ENCODE results near the gene MFAP4. TPM values are rescaled to one million over a fixed set of nuclear protein-coding genes. Genes with fewer than 3 reads are reported as not detected.

Gene MFAP4
- total and polyA plus RNA-seq, 9 donors = 157 to 328 (median 233) TPM

GRCh38 chr17:19364699-19365498 is 22.1 kb downstream of the MFAP4 start:
- Histone ChIP-seq H3K4me1 (ENCODE audit: control insufficient read depth, insufficient read depth, low read length) (peaks cover 34% of the 10 kb centered on the region), H3K36me3 (ENCODE audit: control insufficient read depth, insufficient read depth, low read length) (no peaks in the 10 kb centered on the region), H3K9me3 (replicated peaks; ENCODE audit: control insufficient read depth, low read depth, low read length) (no peaks in the 10 kb centered on the region), H3K27ac (ENCODE audit: low read length) (peak overlapping the region; percentile 45), H3K27me3 (ENCODE audit: control insufficient read depth, insufficient read depth, low read length) (peaks cover 3% of the 10 kb centered on the region), H3K4me3 (ENCODE audit: low read length) (no peak overlapping the region)
- 63% methylated on average over 6 of the region's 14 CpGs for WGBS (ENCODE audit: insufficient coverage)
- peak; percentile 65 for DNase-seq

DNA sequence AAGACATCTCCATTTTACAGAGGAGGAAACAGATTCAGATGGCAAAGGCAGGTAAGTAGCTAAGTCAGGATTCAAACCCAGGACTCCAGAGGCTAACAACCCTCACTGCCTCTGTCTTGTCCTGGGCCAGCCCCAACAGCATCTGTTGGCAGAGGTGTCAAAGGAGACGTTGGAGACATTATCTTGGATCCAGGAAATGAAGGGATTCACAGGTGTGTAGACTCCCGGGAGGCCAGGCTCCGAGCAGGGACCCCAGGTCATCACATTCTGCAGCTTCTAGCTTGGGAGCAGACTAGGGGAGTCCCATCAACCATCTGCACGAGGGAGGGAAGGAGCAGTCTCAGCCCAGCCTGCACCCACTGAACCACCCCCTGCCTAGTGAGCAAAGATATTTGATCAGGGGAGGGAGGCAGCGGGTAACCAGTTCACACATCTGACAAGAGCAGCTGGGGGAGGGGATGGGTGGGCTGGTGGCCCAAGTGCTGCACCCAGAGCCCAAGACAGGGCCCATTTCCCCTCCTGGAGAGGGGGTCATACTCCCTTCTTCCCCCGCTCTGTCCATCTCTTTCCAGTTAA is 23.4 kb downstream of the MFAP4 start:
- H3K36me3 ChIP-seq (ENCODE audit: control insufficient read depth, insufficient read depth, low read length) = no peaks in the 10 kb centered on the region
- 45% methylated on average over 3 of the region's 6 CpGs for WGBS (ENCODE audit: insufficient coverage)
- peaks cover 34% of the 10 kb centered on the region for H3K4me1 ChIP-seq (ENCODE audit: control insufficient read depth, insufficient read depth, low read length)
- no peak overlapping the region for H3K4me3 ChIP-seq (ENCODE audit: low read length)
- peak; percentile 19 for DNase-seq
- H3K27me3 ChIP-seq (ENCODE audit: control insufficient read depth, insufficient read depth, low read length) = peaks cover 3% of the 10 kb centered on the region
- no peak overlapping the region for H3K27ac ChIP-seq (ENCODE audit: low read length)
- H3K9me3 ChIP-seq (replicated peaks; ENCODE audit: control insufficient read depth, low read depth, low read length) = no peaks in the 10 kb centered on the region

- Histone ChIP-seq H3K36me3 (ENCODE audit: control insufficient read depth, insufficient read depth, low read length) (no peaks in the 10 kb centered on the region), H3K27me3 (ENCODE audit: control insufficient read depth, insufficient read depth, low read length) (peaks cover 3% of the 10 kb centered on the region), H3K27ac (ENCODE audit: low read length) (no peak overlapping the region), H3K9me3 (replicated peaks; ENCODE audit: control insufficient read depth, low read depth, low read length) (no peaks in the 10 kb centered on the region), H3K4me1 (ENCODE audit: control insufficient read depth, insufficient read depth, low read length) (peaks cover 34% of the 10 kb centered on the region), H3K4me3 (ENCODE audit: low read length) (no peak overlapping the region)
- WGBS (ENCODE audit: insufficient coverage) = 52% methylated on average over 10 of the region's 14 CpGs
- DNase-seq = no peak
Measured at GRCh38 chr17:19363114-19363438, 23.9 kb downstream of the MFAP4 start.

- under 1% methylated on average over 83 of the region's 83 CpGs for WGBS (ENCODE audit: insufficient coverage)
- peak; percentile 95 for DNase-seq
- peaks cover 3% of the 10 kb centered on the region for H3K36me3 ChIP-seq (ENCODE audit: control insufficient read depth, insufficient read depth, low read length)
- H3K4me3 ChIP-seq (ENCODE audit: low read length) = peak within 1 kb of the TSS; percentile 82
- H3K9me3 ChIP-seq (replicated peaks; ENCODE audit: control insufficient read depth, low read depth, low read length) = no peaks in the 10 kb centered on the region
- peaks cover 3% of the 10 kb centered on the region for H3K27me3 ChIP-seq (ENCODE audit: control insufficient read depth, insufficient read depth, low read length)
- H3K27ac ChIP-seq (ENCODE audit: low read length) = peak within 1 kb of the TSS; percentile 78
- peaks cover 34% of the 10 kb centered on the region for H3K4me1 ChIP-seq (ENCODE audit: control insufficient read depth, insufficient read depth, low read length)
Measured at GRCh38 chr17:19362277-19363113, 24.5 kb downstream of the MFAP4 start, which contains the start of gene B9D1. TSS of gene B9D1 (minus strand) at chr17:19362723. CDS start at chr17:19362569, 154 bp downstream.

DNA sequence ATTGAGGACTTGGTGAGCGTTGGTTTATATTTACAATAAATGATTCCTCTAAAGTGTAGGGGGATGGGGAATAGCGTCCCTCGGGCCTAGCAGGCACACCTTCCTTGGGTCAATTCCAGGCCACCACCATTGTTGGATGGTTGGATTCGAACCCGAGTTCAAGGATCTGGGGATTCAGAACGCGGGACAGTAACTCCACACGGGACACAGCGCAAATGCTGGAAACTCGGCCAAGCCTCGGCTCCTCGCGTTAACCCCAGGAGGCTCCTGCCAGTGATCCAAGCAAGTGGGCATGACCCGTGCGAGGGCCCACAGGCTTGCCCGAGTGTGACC is 25.1 kb downstream of the MFAP4 start:
- Histone ChIP-seq H3K9me3 (replicated peaks; ENCODE audit: control insufficient read depth, low read depth, low read length) (no peaks in the 10 kb centered on the region), H3K27me3 (ENCODE audit: control insufficient read depth, insufficient read depth, low read length) (peaks cover 3% of the 10 kb centered on the region), H3K4me1 (ENCODE audit: control insufficient read depth, insufficient read depth, low read length) (peaks cover 34% of the 10 kb centered on the region), H3K36me3 (ENCODE audit: control insufficient read depth, insufficient read depth, low read length) (peaks cover 8% of the 10 kb centered on the region), H3K4me3 (ENCODE audit: low read length) (peak overlapping the region; percentile 82), H3K27ac (ENCODE audit: low read length) (no peak overlapping the region)
- no peak for DNase-seq
- WGBS (ENCODE audit: insufficient coverage) = 15% methylated on average over 15 of the region's 16 CpGs

- Histone ChIP-seq H3K27me3 (ENCODE audit: control insufficient read depth, insufficient read depth, low read length) (peaks cover 3% of the 10 kb centered on the region), H3K36me3 (ENCODE audit: control insufficient read depth, insufficient read depth, low read length) (peaks cover 14% of the 10 kb centered on the region), H3K9me3 (replicated peaks; ENCODE audit: control insufficient read depth, low read depth, low read length) (no peaks in the 10 kb centered on the region), H3K4me1 (ENCODE audit: control insufficient read depth, insufficient read depth, low read length) (peaks cover 34% of the 10 kb centered on the region), H3K27ac (ENCODE audit: low read length) (no peak overlapping the region), H3K4me3 (ENCODE audit: low read length) (no peak overlapping the region)
- 50% methylated on average over 2 of the region's 6 CpGs for WGBS (ENCODE audit: insufficient coverage)
- DNase-seq = no peak
Measured at GRCh38 chr17:19361326-19361725, 25.7 kb downstream of the MFAP4 start.

- DNase-seq = no peak
- no peak overlapping the region for H3K4me3 ChIP-seq (ENCODE audit: low read length)
- 88% methylated on average over 3 of the region's 8 CpGs for WGBS (ENCODE audit: insufficient coverage)
- peaks cover 34% of the 10 kb centered on the region for H3K4me1 ChIP-seq (ENCODE audit: control insufficient read depth, insufficient read depth, low read length)
- H3K27me3 ChIP-seq (ENCODE audit: control insufficient read depth, insufficient read depth, low read length) = peaks cover 3% of the 10 kb centered on the region
- H3K9me3 ChIP-seq (replicated peaks; ENCODE audit: control insufficient read depth, low read depth, low read length) = no peaks in the 10 kb centered on the region
- no peak overlapping the region for H3K27ac ChIP-seq (ENCODE audit: low read length)
- H3K36me3 ChIP-seq (ENCODE audit: control insufficient read depth, insufficient read depth, low read length) = peaks cover 14% of the 10 kb centered on the region
Measured at GRCh38 chr17:19360772-19361171, 26.2 kb downstream of the MFAP4 start.

GRCh38 chr17:19359856-19360255 is 27.1 kb downstream of the MFAP4 start:
- DNase-seq = peak; percentile 4
- Histone ChIP-seq H3K9me3 (replicated peaks; ENCODE audit: control insufficient read depth, low read depth, low read length) (no peaks in the 10 kb centered on the region), H3K27ac (ENCODE audit: low read length) (no peak overlapping the region), H3K4me3 (ENCODE audit: low read length) (no peak overlapping the region), H3K27me3 (ENCODE audit: control insufficient read depth, insufficient read depth, low read length) (peaks cover 3% of the 10 kb centered on the region), H3K36me3 (ENCODE audit: control insufficient read depth, insufficient read depth, low read length) (peaks cover 14% of the 10 kb centered on the region), H3K4me1 (ENCODE audit: control insufficient read depth, insufficient read depth, low read length) (peaks cover 26% of the 10 kb centered on the region)
- 85% methylated on average over 4 of the region's 5 CpGs for WGBS (ENCODE audit: insufficient coverage)

- 84% methylated on average over 5 of the region's 7 CpGs for WGBS (ENCODE audit: insufficient coverage)
- peaks cover 3% of the 10 kb centered on the region for H3K27me3 ChIP-seq (ENCODE audit: control insufficient read depth, insufficient read depth, low read length)
- peaks cover 14% of the 10 kb centered on the region for H3K36me3 ChIP-seq (ENCODE audit: control insufficient read depth, insufficient read depth, low read length)
- peaks cover 19% of the 10 kb centered on the region for H3K4me1 ChIP-seq (ENCODE audit: control insufficient read depth, insufficient read depth, low read length)
- DNase-seq = peak; percentile 1
- no peak overlapping the region for H3K4me3 ChIP-seq (ENCODE audit: low read length)
- H3K27ac ChIP-seq (ENCODE audit: low read length) = no peak overlapping the region
- H3K9me3 ChIP-seq (replicated peaks; ENCODE audit: control insufficient read depth, low read depth, low read length) = no peaks in the 10 kb centered on the region
Measured at GRCh38 chr17:19359151-19359550, 27.8 kb downstream of the MFAP4 start.

- peaks cover 3% of the 10 kb centered on the region for H3K27me3 ChIP-seq (ENCODE audit: control insufficient read depth, insufficient read depth, low read length)
- no peak for DNase-seq
- peaks cover 6% of the 10 kb centered on the region for H3K4me1 ChIP-seq (ENCODE audit: control insufficient read depth, insufficient read depth, low read length)
- no peaks in the 10 kb centered on the region for H3K9me3 ChIP-seq (replicated peaks; ENCODE audit: control insufficient read depth, low read depth, low read length)
- no peak overlapping the region for H3K4me3 ChIP-seq (ENCODE audit: low read length)
- no peak overlapping the region for H3K27ac ChIP-seq (ENCODE audit: low read length)
- H3K36me3 ChIP-seq (ENCODE audit: control insufficient read depth, insufficient read depth, low read length) = peaks cover 14% of the 10 kb centered on the region
- 73% methylated on average over 5 of the region's 7 CpGs for WGBS (ENCODE audit: insufficient coverage)
Measured at GRCh38 chr17:19357761-19358160, 29.2 kb downstream of the MFAP4 start.
